ENCODE results near the gene GLI1.
A peak's percentile ranks its signal among the peaks of the same experiment; 100 is the strongest.
"Not testable (repeated sequence)": the region's sequence is repeated elsewhere in the genome, so short reads cannot be mapped to it uniquely, and the experiment has no call there.

Gene GLI1

DNA sequence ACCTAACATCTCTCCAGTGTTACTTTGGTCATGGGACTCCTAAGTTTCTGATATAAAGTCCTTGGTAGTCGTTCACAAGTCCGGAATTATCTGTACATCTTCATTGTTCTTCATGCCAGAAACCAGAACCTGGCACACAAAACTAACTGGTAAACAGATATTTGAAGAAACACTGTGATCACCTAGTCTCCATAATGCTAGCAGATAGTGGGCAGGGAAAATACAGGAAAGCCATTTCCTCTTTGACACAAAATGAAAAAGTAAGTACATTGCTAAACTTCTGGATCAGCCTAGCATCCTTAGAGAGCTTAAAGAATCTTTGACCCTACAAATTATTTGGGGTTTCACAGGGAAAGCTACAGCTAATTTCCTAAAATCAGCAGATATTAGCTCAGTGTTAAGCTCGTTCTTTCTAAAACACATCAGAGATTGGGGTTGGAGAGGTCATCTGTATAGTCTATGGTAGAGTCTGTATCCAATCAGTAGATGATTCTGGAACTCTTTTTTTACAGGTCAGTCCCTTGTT is 55.9 kb downstream of the GLI1 start:
- DNase-seq (ENCODE audit: extremely low spot score, insufficient read length, low read depth), result no peak

DNA sequence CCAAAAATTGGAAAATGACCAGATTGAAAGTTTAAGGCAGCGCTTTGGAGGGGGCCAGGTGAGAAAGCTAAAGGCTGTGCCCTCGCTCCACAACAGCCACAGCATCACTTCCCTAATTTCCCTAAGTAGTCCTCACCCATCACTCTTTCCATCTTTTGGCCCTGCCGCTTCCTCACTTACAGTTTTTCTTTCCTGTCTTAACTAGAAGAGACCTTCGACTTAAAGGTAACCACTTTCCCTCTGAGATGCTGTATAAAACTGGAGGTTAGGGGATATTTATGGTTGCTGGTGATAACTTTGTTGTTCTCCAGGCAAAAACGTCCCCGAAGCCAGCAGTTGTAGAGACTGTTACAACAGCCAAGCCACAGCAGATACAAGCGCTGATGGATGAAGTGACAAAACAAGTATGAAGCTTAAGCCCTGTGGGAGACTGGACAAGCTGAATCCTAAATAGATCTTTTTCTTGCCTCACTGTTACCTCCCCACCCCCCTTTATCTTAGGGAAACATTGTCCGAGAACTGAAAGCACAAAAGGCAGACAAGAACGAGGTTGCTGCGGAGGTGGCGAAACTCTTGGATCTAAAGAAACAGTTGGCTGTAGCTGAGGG is 56.5 kb downstream of the GLI1 start:
- DNase-seq (ENCODE audit: extremely low spot score, insufficient read length, low read depth), result no peak
- no peak for FAIRE-seq

More for the DNA sequence above, 55.9 kb downstream of the GLI1 start:
- no peak for FAIRE-seq

DNA sequence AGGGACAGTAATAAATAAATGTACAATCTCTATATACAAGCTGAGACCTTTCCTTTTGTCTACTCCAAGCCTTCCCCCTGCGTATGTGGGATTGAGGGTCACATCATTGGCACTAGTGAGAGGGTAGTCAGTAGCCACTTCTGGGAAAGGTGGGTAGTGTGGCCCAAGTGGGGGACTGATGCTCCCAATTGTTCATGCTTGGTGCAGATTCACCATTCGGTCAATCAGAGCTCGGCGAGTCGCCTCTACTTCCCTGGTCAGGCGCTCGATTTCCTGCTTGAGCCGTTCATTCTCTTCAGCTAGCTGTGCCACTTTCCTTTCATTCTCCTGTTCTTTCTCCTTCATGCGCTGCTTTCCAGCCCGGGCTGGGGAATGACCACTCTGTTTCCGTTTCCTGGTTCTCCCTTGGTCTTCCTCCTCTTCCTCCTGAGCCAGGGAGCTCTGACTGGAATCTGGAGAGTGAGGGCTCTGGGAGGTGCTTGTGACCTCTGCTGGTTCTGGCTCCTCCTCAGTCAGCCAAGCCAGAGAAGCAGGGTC is 57.1 kb downstream of the GLI1 start:
- no peak for DNase-seq (ENCODE audit: extremely low spot score, insufficient read length, low read depth)
- FAIRE-seq, result no peak

DNA sequence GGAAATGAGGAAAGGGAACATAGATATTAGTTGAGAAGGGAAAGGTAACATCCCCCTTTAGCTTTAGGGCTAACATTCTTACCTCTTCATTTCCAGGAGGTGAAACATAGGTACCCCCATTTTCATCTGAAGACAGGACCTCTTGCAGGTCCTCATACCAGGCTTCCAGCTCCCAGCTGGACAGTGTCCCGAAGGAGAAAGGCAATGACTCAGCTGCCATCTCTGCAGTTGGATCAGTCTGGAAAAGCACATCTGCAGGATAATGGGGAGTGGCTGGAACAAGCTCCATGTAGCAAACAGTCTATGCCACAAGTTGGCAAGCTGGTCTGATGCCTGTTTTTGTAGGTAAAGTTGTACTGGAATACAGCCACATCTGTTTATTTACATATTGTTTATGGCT is 57.6 kb downstream of the GLI1 start:
- FAIRE-seq, result no peak
- no peak for DNase-seq (ENCODE audit: extremely low spot score, insufficient read length, low read depth)

DNA sequence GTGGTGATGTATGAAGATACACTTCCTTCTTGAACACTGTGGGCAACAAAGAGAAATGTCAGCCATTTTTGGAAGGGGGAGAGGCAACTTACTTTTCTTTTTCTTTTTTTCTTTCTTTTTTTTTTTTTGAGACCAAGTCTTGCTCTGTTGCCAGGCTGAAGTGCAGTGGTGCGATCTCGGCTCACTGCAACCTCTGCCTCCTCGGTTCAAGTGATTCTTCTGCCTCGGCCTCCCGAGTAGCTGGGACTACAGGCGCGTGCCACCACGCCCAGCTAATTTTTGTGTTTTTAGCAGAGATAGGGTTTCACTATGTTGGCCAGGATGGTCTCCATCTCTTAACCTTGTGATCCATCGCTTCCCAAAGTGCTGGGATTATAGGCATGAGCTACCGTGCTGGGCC is 58.1 kb downstream of the GLI1 start:
- not testable (repeated sequence) for DNase-seq (ENCODE audit: extremely low spot score, insufficient read length, low read depth); FAIRE-seq

DNA sequence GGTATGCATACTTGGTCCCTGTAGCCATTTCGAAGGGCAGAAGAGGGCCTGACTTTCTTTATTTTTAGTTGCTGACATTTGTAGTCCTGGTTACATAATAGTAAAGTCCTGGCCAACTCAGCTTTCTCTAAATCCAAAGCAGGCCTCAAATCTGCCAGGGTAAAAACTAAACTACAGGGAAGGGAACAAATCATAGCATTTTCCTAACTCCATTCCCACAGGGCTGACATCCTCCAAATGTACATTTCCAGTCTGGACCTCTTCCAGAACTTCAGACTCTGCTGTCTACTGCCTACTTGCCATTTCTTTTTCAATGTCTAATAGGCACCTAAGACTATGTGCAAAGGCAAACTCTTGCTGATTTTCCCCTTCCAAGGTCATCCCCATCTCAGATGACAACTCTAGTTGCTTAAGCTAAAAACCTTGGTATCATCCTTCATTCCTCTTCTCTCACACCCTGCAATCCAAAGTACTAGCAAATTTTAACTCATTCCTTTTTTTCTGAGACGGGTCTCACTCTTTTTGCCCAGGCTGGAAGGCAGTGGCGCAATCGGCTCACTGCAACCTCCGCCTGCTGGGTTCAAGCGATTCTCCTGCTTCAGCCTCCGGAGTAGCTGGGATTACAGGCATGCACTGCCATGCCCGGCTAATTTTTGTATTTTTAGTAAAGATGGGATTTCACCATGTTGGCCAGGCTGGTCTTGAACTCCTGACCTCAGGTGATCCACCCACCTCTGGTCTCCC is 58.8 kb downstream of the GLI1 start:
- DNase-seq (ENCODE audit: extremely low spot score, insufficient read length, low read depth) (no peak), FAIRE-seq (no peak)

DNA sequence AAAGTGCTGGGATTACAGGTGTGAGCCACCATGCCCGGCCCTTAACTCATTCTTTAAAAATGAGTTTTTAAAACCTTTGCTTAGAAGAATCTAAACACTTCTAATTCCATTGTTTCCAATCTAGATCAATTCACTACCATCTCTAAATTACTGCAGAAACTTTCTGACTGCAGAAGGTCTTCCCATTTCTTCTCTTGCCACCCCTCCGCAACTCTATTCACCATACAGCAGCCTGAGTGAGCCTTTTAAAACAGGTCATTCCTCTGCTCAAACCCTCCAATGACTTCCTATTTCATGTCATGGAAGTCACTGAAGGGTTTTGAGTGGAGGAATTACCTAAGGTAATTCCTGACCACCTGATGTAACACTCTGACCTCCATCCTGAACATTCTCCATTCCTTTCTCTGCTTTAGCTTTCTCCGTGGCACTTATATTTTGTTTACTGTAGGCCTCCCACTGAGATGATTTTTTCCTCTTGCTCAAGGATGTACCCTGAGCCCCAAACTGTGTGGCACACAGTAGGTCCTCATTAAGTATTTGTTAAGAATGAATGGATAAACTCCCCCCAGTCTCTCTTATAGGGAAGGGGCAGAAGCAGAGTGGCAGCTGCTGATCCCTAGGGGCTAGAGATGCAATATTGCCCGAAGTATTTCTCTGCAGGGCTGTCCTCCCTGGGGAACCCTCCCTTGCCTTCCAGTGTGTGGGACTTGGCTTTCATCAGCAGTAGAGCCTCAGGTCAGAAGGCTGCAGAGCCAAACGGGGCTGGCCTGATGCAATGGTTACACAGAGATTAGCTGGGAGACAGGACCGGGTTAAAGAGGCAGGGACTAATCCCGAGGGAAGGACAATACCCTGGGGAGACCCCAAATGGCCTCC is 59.6 kb downstream of the GLI1 start:
- no peak for DNase-seq (ENCODE audit: extremely low spot score, insufficient read length, low read depth)
- no peak for FAIRE-seq

DNA sequence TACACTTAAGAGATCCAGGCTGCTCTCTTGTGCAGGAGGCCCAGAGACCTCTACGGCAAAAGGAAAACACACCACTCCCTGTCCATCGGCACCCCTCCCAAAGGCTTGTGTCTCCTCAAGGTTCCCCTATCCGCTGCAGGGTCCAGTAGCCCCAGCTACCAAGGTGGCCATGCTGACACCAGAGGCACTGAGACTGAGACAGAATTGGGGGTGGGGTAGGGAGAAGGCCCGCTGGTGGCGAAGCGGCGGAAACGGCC is 60.1 kb downstream of the GLI1 start:
- no peak for DNase-seq (ENCODE audit: extremely low spot score, insufficient read length, low read depth)
- no peak for FAIRE-seq

DNA sequence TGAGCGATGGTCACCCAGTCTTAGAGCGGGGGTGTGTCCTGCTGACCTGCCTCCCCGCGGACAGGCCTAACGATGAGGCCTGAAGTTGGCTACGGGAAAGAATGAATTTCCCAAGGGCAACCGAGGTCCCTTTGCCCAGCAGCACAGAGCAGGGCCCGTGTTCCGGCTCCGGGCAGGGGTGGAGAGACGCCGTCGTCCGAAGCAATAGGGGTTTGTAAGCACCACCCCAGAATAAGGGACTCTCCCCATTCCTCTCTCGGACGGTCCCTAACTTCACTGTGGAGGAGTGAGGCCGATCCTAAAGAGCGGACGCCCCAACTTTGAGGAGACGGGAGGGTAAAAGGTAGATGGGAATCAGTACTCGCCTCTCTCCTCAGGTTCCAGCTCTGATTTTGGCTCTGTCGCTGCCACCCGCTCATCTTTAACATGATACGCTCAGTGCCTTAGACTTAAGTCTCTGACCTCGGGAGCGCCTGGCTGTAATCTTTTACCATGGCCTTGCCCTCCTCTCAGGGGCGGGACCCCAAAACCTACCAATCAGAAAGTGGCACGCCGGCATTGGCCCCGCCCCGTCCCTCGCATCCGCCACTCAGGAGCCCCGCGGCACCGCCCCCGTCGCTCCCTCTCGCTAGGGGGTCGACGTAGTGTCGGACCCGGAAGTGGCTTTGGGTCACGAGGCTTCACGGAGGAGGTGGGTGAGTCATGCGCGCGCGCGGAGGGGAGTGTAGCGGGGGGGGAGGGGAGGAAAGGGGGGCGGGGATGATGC is 60.7 kb downstream of the GLI1 start, which contains the start of gene DDIT3:
Gene DDIT3 (minus strand): TSS at position 462 of the 766 bp plus-strand sequence. CDS start 3,108 bp downstream, outside the sequence.
- DNase-seq (ENCODE audit: extremely low spot score, insufficient read length, low read depth) (peak; percentile 86), FAIRE-seq (peak; percentile 94)

DNA sequence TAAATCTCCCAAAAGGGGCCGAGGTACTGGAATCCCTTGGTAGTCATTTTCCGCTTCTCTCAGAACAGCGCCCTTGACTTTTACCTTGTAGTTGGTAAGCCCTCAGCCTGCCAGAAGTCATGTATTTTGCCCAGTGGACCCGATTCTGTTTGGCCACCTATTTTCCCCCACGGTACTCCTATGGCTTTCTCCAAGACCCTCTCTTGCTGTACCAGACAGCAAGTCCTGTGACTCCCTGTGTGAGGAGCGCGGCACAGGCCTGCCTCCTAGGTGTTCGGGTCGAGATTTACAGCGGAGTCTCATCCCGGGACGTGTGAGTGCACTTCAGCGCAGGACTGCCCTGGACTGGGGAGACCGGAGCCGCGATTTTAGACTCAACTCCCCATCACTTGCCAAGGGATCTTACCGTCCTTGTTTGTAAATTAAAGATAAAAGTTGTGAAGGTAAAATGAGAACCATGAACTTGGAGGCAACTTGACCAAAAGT is 62.0 kb downstream of the GLI1 start:
- no peak for FAIRE-seq
- DNase-seq (ENCODE audit: extremely low spot score, insufficient read length, low read depth), result no peak
